ENCODE data around the gene A4GALT.
A peak's percentile ranks its signal among the peaks of the same experiment; 100 is the strongest.

The A4GALT gene

GRCh38 chr22:42645341-42645937 is 75.2 kb downstream of the A4GALT start:
- TF ChIP-seq CTCF (IDR thresholded peaks at IDR 0.05; ENCODE audit: poor library complexity, severe bottlenecking): no peak
- no peaks in the 10 kb centered on the region for H3K9me3 ChIP-seq (ENCODE audit: severe bottlenecking)
- H3K4me3 ChIP-seq (ENCODE audit: severe bottlenecking): no peak overlapping the region
- peaks cover 22% of the 10 kb centered on the region for H3K4me1 ChIP-seq (ENCODE audit: insufficient read depth, poor library complexity, severe bottlenecking)
- no peaks in the 10 kb centered on the region for H3K27me3 ChIP-seq (ENCODE audit: insufficient read depth, poor library complexity, severe bottlenecking)
- peak overlapping the region; percentile 20 for H3K27ac ChIP-seq (ENCODE audit: poor library complexity, severe bottlenecking)
- DNase-seq (ENCODE audit: low spot score) (no peak), ATAC-seq (ENCODE audit: low read depth) (no peak)
- H3K36me3 ChIP-seq (ENCODE audit: low read depth): peaks cover 9% of the 10 kb centered on the region

- no peak for ATAC-seq (ENCODE audit: low read depth)
- Histone ChIP-seq H3K27me3 (ENCODE audit: insufficient read depth, poor library complexity, severe bottlenecking) (no peaks in the 10 kb centered on the region), H3K4me3 (ENCODE audit: severe bottlenecking) (no peak overlapping the region), H3K36me3 (ENCODE audit: low read depth) (peaks cover 10% of the 10 kb centered on the region), H3K4me1 (ENCODE audit: insufficient read depth, poor library complexity, severe bottlenecking) (peaks cover 22% of the 10 kb centered on the region), H3K27ac (ENCODE audit: poor library complexity, severe bottlenecking) (peak overlapping the region; percentile 20), H3K9me3 (ENCODE audit: severe bottlenecking) (no peaks in the 10 kb centered on the region)
- DNase-seq (ENCODE audit: low spot score): no peak
- no peak for TF ChIP-seq CTCF (IDR thresholded peaks at IDR 0.05; ENCODE audit: poor library complexity, severe bottlenecking)
These were observed 76.0 kb downstream of the A4GALT start for GRCh38 chr22:42644422-42645340.

GRCh38 chr22:42643634-42644421 is 76.8 kb downstream of the A4GALT start:
- Histone ChIP-seq H3K27ac (ENCODE audit: poor library complexity, severe bottlenecking) (peak overlapping the region; percentile 20), H3K27me3 (ENCODE audit: insufficient read depth, poor library complexity, severe bottlenecking) (no peaks in the 10 kb centered on the region), H3K4me1 (ENCODE audit: insufficient read depth, poor library complexity, severe bottlenecking) (peaks cover 22% of the 10 kb centered on the region), H3K4me3 (ENCODE audit: severe bottlenecking) (no peak overlapping the region), H3K36me3 (ENCODE audit: low read depth) (peaks cover 10% of the 10 kb centered on the region), H3K9me3 (ENCODE audit: severe bottlenecking) (no peaks in the 10 kb centered on the region)
- ATAC-seq (ENCODE audit: low read depth): no peak
- no peak for TF ChIP-seq CTCF (IDR thresholded peaks at IDR 0.05; ENCODE audit: poor library complexity, severe bottlenecking)
- DNase-seq (ENCODE audit: low spot score): no peak

- no peak for DNase-seq (ENCODE audit: low spot score)
- TF ChIP-seq CTCF (IDR thresholded peaks at IDR 0.05; ENCODE audit: poor library complexity, severe bottlenecking): no peak
- no peak overlapping the region for H3K27ac ChIP-seq (ENCODE audit: poor library complexity, severe bottlenecking)
- no peaks in the 10 kb centered on the region for H3K9me3 ChIP-seq (ENCODE audit: severe bottlenecking)
- peaks cover 22% of the 10 kb centered on the region for H3K4me1 ChIP-seq (ENCODE audit: insufficient read depth, poor library complexity, severe bottlenecking)
- H3K27me3 ChIP-seq (ENCODE audit: insufficient read depth, poor library complexity, severe bottlenecking): no peaks in the 10 kb centered on the region
- no peak for ATAC-seq (ENCODE audit: low read depth)
- H3K4me3 ChIP-seq (ENCODE audit: severe bottlenecking): no peak overlapping the region
- H3K36me3 ChIP-seq (ENCODE audit: low read depth): peaks cover 10% of the 10 kb centered on the region
These were observed 77.7 kb downstream of the A4GALT start for GRCh38 chr22:42642806-42643633.
